22Rv1 (cell line): ENCODE results near the gene DIP2C.

ENCODE experiments used
- H3K27ac ChIP-seq: fragments of 450-650 bp; 2 replicates; pipeline ENCODE4 v1.5.1; 2017
- ZFX ChIP-seq: fragments of 450-650 bp; IDR thresholded peaks from 2 replicates; pipeline ENCODE4 v1.6.1; 2017; ENCODE audit warnings: antibody characterized with exemption, borderline replicate concordance
- TF ChIP-seq, protein P1 (sequence below): fragments of 450-650 bp; IDR thresholded peaks from 2 replicates; pipeline ENCODE4 v1.5.1; 2017; ENCODE audit warnings: mild to moderate bottlenecking

DIP2C gene

GRCh38 chr10:604716-605631 lies 84.5 kb downstream of the DIP2C start:
- TF ChIP-seq ZFX: no peak
- TF ChIP-seq, protein P1, sequence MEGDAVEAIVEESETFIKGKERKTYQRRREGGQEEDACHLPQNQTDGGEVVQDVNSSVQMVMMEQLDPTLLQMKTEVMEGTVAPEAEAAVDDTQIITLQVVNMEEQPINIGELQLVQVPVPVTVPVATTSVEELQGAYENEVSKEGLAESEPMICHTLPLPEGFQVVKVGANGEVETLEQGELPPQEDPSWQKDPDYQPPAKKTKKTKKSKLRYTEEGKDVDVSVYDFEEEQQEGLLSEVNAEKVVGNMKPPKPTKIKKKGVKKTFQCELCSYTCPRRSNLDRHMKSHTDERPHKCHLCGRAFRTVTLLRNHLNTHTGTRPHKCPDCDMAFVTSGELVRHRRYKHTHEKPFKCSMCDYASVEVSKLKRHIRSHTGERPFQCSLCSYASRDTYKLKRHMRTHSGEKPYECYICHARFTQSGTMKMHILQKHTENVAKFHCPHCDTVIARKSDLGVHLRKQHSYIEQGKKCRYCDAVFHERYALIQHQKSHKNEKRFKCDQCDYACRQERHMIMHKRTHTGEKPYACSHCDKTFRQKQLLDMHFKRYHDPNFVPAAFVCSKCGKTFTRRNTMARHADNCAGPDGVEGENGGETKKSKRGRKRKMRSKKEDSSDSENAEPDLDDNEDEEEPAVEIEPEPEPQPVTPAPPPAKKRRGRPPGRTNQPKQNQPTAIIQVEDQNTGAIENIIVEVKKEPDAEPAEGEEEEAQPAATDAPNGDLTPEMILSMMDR: no peak
- H3K27ac ChIP-seq: no peak overlapping the region

DNA sequence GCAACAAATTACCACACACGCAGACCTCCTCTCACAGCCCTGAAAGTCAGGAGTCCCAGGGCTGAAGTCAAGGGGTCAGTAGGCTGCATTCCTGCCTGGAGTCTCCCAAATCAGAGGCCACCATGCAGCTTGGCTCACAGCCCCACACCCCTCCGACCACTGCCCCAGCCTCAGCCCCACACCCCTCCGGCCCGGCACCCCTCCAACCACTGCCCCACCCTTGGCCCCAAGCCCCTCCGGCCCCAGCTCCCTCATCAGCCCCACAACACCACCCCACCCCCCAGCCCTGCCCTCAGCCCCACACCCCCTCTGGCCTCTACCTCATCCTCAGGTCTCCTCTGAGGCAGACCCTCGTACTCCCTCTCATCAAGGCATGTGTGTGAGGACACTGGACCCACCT lies 85.7 kb downstream of the DIP2C start:
- TF ChIP-seq, protein P1: no peak
- TF ChIP-seq ZFX: no peak
- H3K27ac ChIP-seq: no peak overlapping the region

DNA sequence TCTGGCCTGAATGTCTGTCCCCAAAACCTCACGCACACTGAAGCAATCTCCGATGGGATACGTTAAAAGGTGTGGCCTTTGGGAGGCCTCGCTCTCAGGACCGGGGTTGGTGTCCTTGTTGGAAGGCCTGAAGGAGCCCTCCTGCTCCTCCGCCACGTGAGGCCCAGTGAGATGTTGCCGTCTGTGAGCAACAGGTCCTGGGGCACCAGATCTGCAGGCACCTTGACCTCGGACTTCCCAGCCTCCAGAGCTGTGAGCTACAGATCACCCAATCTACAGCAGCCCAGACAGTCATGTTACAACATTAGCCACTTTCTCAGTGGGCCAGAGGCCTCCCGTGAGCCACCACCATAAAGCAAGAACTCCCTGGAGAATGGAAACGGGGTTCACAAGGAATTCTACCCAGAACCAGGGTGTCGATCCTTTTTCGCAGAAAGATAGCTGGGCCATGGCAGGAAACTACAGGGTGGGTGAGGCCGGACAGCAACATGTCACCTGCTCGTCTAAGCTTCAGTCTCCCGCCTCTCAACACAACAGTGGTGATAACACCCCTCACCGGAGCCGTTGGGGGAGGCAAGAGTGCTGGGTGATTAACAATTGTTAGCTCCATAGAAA lies 87.0 kb downstream of the DIP2C start:
- TF ChIP-seq ZFX: no peak
- TF ChIP-seq, protein P1: no peak
- no peak overlapping the region for H3K27ac ChIP-seq

GRCh38 chr10:601660-601963 lies 87.9 kb downstream of the DIP2C start:
- TF ChIP-seq, protein P1: no peak
- TF ChIP-seq ZFX: no peak

DNA sequence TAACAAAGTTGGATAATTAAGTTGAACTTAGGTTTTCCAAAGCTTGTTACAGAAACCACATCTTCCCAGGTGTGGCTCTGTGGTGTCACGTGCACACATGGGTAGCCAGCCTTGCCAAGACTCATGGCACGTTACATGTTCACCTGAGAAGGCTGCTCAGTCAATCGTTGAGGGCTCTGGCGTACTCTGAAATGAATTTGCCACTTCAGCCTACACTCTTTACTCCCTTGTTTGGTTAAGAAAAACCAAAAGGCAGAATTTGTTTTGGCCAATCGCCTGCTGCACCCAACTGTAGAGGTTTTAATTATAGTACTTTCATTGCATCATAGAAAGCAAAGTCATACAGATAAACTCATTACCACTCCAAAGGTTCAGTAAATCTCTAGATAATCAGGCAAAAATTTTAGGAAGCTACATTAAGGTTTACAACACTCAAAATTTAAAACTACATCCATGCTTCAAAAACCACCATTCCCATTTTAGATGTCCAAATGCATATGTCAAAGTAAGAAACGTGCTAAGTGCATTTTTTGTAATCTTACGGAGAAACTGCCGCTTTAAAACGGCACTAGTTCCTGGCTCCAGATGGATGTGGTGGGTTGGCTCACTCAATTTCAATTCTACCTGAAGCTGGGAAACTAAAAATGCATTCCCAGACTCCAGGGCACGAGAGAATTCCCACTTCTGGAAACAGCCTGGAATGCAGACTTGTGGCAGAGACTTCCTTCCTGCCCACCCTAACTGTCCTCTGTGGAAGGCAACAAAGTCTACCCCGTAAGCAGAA lies 88.4 kb downstream of the DIP2C start:
- H3K27ac ChIP-seq: no peak overlapping the region
- TF ChIP-seq, protein P1: no peak
- no peak for TF ChIP-seq ZFX

More at GRCh38 chr10:601660-601963, 87.9 kb downstream of the DIP2C start:
- H3K27ac ChIP-seq: no peak overlapping the region

DNA sequence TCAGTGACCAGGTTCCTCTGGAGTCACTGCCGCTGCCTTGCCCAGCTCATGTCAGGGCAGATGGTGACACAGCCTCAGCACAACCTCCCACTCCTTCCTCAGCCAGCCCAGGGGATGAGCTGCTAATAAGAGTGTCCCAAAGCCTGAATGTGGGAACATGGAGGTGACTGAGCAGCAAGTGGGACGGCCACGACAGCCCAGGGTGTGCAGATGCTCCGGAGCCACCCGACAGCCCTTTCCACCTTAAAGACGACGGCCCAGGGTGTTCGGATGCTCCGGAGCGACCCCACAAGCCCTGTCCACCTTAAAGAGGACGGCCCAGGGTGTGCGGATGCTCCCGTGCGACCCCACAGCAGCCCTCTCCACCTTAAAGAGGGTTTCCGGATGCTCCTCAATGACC lies 89.2 kb downstream of the DIP2C start:
- no peak for TF ChIP-seq ZFX
- TF ChIP-seq, protein P1: no peak
- H3K27ac ChIP-seq: no peak overlapping the region

GRCh38 chr10:599767-600166 lies 89.7 kb downstream of the DIP2C start:
- H3K27ac ChIP-seq: no peak overlapping the region

More at GRCh38 chr10:599767-600166, 89.7 kb downstream of the DIP2C start:
- TF ChIP-seq ZFX: no peak
- TF ChIP-seq, protein P1: no peak
